GM12878 (cell line): Measurements from ENCODE around the gene AGAP1.

Experiments used
- ATF3 ChIP-seq: IDR thresholded peaks from 2 replicates; pipeline ENCODE4 v1.6.1; 2011; ENCODE audit warnings: low read depth, mild to moderate bottlenecking, low read length, moderate library complexity, borderline replicate concordance; ENCODE audit errors: extremely low read depth
- CBFB ChIP-seq: IDR thresholded peaks from 2 replicates; pipeline ENCODE4 v1.6.1; 2016; ENCODE audit warnings: antibody characterized with exemption, low read depth
- NFYA ChIP-seq: IDR thresholded peaks from 2 replicates; pipeline ENCODE4 v1.6.1; 2011; ENCODE audit warnings: low read depth, mild to moderate bottlenecking, low read length, improper control_type of control experiment, borderline replicate concordance
- ZNF24 ChIP-seq: fragments of 450-650 bp; IDR thresholded peaks from 2 replicates; pipeline ENCODE4 v1.6.1; 2017; ENCODE audit warnings: antibody characterized with exemption, mild to moderate bottlenecking
- TF ChIP-seq, protein P1 (sequence below), 3 experiments: IDR thresholded peaks in 2 of 3; conservative IDR thresholded peaks in 1 of 3; 2 replicates each; pipeline ENCODE4 v1.5.1; 2011; ENCODE audit warnings: low read depth in 3 of 3, low read length in 3 of 3, mild to moderate bottlenecking in 3 of 3, control low read depth in 2 of 3, moderate library complexity in 2 of 3, inconsistent platforms in 1 of 3, mixed read lengths in 1 of 3; ENCODE audit not compliant: control insufficient read depth in 2 of 3, insufficient read depth in 1 of 3; ENCODE audit errors: extremely low read depth in 1 of 3

- TF ChIP-seq, protein P1, sequence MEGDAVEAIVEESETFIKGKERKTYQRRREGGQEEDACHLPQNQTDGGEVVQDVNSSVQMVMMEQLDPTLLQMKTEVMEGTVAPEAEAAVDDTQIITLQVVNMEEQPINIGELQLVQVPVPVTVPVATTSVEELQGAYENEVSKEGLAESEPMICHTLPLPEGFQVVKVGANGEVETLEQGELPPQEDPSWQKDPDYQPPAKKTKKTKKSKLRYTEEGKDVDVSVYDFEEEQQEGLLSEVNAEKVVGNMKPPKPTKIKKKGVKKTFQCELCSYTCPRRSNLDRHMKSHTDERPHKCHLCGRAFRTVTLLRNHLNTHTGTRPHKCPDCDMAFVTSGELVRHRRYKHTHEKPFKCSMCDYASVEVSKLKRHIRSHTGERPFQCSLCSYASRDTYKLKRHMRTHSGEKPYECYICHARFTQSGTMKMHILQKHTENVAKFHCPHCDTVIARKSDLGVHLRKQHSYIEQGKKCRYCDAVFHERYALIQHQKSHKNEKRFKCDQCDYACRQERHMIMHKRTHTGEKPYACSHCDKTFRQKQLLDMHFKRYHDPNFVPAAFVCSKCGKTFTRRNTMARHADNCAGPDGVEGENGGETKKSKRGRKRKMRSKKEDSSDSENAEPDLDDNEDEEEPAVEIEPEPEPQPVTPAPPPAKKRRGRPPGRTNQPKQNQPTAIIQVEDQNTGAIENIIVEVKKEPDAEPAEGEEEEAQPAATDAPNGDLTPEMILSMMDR (IDR thresholded peaks at IDR 0.05 in 2 of 3, conservative IDR thresholded peaks at IDR 0.05 in 1 of 3; ENCODE audit: control insufficient read depth in 2 of 3, extremely low read depth in 1 of 3, insufficient read depth in 1 of 3, low read depth in 3 of 3, low read length in 3 of 3), result no peak
- TF ChIP-seq ATF3, result no peak
- no peak for TF ChIP-seq NFYA
- TF ChIP-seq CBFB, result no peak
- no peak for TF ChIP-seq ZNF24
Measured at GRCh38 chr2:236155406-236155805, 661.6 kb downstream of the AGAP1 start.
